Measurements from ENCODE around the gene PRUNE2. TPM values are rescaled to one million over a fixed set of nuclear protein-coding genes. Genes with fewer than 3 reads are reported as not detected.

Gene PRUNE2
- total RNA-seq, 6 donors from 2014 or later, result 5.6 to 20.4 (median 8.8) TPM

- Histone ChIP-seq H3K36me3 (no peaks in the 10 kb centered on the region), H3K4me3 (no peak overlapping the region), H3K9me3 (no peaks in the 10 kb centered on the region), H3K4me1 (no peaks in the 10 kb centered on the region), H3K27ac (no peak overlapping the region), H3K27me3 (no peaks in the 10 kb centered on the region)
- DNase-seq (no peak), ATAC-seq (ENCODE audit: low FRiP score in 2 of 2) (no peak)
- WGBS, 2 donors, result 88 to 96% methylated on average over 1 of the region's 1 CpG
- TF ChIP-seq, protein P1, sequence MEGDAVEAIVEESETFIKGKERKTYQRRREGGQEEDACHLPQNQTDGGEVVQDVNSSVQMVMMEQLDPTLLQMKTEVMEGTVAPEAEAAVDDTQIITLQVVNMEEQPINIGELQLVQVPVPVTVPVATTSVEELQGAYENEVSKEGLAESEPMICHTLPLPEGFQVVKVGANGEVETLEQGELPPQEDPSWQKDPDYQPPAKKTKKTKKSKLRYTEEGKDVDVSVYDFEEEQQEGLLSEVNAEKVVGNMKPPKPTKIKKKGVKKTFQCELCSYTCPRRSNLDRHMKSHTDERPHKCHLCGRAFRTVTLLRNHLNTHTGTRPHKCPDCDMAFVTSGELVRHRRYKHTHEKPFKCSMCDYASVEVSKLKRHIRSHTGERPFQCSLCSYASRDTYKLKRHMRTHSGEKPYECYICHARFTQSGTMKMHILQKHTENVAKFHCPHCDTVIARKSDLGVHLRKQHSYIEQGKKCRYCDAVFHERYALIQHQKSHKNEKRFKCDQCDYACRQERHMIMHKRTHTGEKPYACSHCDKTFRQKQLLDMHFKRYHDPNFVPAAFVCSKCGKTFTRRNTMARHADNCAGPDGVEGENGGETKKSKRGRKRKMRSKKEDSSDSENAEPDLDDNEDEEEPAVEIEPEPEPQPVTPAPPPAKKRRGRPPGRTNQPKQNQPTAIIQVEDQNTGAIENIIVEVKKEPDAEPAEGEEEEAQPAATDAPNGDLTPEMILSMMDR (IDR thresholded peaks at IDR 0.05), result no peak
- no peak for TF ChIP-seq POLR2A (IDR thresholded peaks at IDR 0.05)
- TF ChIP-seq POLR2AphosphoS5 (IDR thresholded peaks at IDR 0.05), result no peak
- no peak for TF ChIP-seq EP300 (IDR thresholded peaks at IDR 0.05)
These were observed 50.9 kb downstream of the PRUNE2 start for GRCh38 chr9:76855015-76855414.

DNA sequence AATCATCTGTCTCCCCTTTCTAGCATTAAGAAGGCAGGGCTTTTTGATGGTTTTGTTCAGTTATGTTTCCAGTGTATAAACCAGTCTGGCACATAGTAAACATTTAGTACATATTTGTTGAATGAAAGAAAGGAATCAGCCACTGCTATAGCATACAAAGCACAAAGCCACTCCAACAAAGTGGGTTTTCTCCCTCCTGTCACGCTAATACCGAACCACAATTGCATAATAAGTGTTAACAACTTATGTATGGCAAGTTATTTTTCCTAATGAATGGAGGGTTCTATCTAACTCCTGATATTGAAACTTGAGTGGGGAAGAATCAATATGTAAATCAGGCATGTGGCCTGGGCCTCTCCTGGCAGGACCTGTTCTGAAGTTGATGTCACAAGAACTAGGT is 53.9 kb downstream of the PRUNE2 start:
- H3K36me3 ChIP-seq, result no peaks in the 10 kb centered on the region
- TF ChIP-seq EP300 (IDR thresholded peaks at IDR 0.05), result no peak
- TF ChIP-seq POLR2A (IDR thresholded peaks at IDR 0.05), result no peak
- TF ChIP-seq, protein P1 (IDR thresholded peaks at IDR 0.05), result no peak
- TF ChIP-seq POLR2AphosphoS5 (IDR thresholded peaks at IDR 0.05), result no peak
- WGBS, 2 donors, result 83 to 86% methylated on average over 2 of the region's 2 CpGs
- H3K9me3 ChIP-seq, result no peaks in the 10 kb centered on the region
- H3K4me3 ChIP-seq, result no peak overlapping the region
- H3K27ac ChIP-seq, result no peak overlapping the region
- ATAC-seq (ENCODE audit: low FRiP score in 2 of 2) (no peak), DNase-seq (no peak)
- no peaks in the 10 kb centered on the region for H3K4me1 ChIP-seq
- H3K27me3 ChIP-seq, result no peaks in the 10 kb centered on the region

GRCh38 chr9:76846297-76846696 is 59.6 kb downstream of the PRUNE2 start:
- Histone ChIP-seq H3K4me3 (no peak overlapping the region), H3K36me3 (no peaks in the 10 kb centered on the region), H3K27me3 (no peaks in the 10 kb centered on the region), H3K9me3 (no peaks in the 10 kb centered on the region), H3K27ac (no peak overlapping the region), H3K4me1 (no peaks in the 10 kb centered on the region)
- WGBS, 2 donors, result 90 to 92% methylated on average over 9 of the region's 9 CpGs
- ATAC-seq (ENCODE audit: low FRiP score in 2 of 2) (no peak), DNase-seq (no peak)
- TF ChIP-seq POLR2A (IDR thresholded peaks at IDR 0.05), result no peak
- no peak for TF ChIP-seq EP300 (IDR thresholded peaks at IDR 0.05)
- TF ChIP-seq, protein P1 (IDR thresholded peaks at IDR 0.05), result no peak
- no peak for TF ChIP-seq POLR2AphosphoS5 (IDR thresholded peaks at IDR 0.05)

DNA sequence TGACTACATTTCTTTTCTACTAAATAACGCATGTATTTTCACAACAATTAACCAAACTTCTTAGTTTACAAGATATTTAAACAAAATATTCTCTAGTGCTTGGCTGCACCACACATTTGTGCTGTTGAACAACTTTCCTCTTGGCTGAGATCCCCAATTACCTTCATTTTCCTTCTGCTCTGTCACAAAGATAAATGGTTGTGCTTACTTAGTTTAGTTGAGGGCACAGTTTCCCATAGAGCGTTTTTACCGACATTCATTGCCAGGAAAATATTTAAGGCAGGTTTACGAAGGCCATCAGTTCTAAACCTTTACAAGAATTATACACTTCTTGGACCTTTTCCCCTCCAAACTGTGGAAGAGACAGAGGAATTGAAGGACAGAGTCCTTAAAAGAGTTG is 60.7 kb downstream of the PRUNE2 start:
- DNase-seq, result no peak

More for the DNA sequence above, 60.7 kb downstream of the PRUNE2 start:
- H3K36me3 ChIP-seq, result no peaks in the 10 kb centered on the region
- TF ChIP-seq POLR2A (IDR thresholded peaks at IDR 0.05) (no peak), EP300 (IDR thresholded peaks at IDR 0.05) (no peak), POLR2AphosphoS5 (IDR thresholded peaks at IDR 0.05) (no peak)
- TF ChIP-seq, protein P1 (IDR thresholded peaks at IDR 0.05), result no peak
- H3K9me3 ChIP-seq, result no peaks in the 10 kb centered on the region
- WGBS, 2 donors, result 85 to 89% methylated on average over 4 of the region's 4 CpGs
- no peak overlapping the region for H3K4me3 ChIP-seq
- H3K27ac ChIP-seq, result no peak overlapping the region
- no peak for ATAC-seq (ENCODE audit: low FRiP score in 2 of 2)
- no peaks in the 10 kb centered on the region for H3K4me1 ChIP-seq
- H3K27me3 ChIP-seq, result no peaks in the 10 kb centered on the region

All from upper lobe of left lung (tissue), 6 donors.